CD4-positive, alpha-beta T cell (primary cell): ENCODE results near the gene HOXB3. TPM values are rescaled to one million over a fixed set of nuclear protein-coding genes. Genes with fewer than 3 reads are reported as not detected.

Experiments
- ATAC-seq: fragments of 200-7000 bp; cut with Tn5 transposase; one replicate; pipeline ENCODE4 v1.10.0; 2022; ENCODE audit warnings: mild to moderate bottlenecking; ENCODE audit not compliant: poor library complexity
- CTCF ChIA-PET: fragments of 350-600 bp; sonication (Branson Sonifier 250); formaldehyde crosslinking; loops from one replicate; lab custom pipeline; 2021; ENCODE audit warnings: antibody characterized with exemption, inconsistent platforms; lab: Charles Lee
- POLR2A ChIA-PET: fragments of 350-600 bp; sonication (Branson Sonifier 250); formaldehyde crosslinking; loops from one replicate; lab custom pipeline; 2021; ENCODE audit warnings: antibody characterized with exemption, inconsistent platforms; lab: Charles Lee
- DNase-seq, 14 experiments: peaks; one replicate each; pipeline ENCODE4 v3.0.0-alpha.2; 2013 to 2020; ENCODE audit warnings: mixed read lengths in 2 of 14
- H3K27ac ChIP-seq, 2 donors: one replicate each; pipeline versions ENCODE4 v1.5.1 to v1.7.0; 2013; ENCODE audit warnings: low read length in 2 of 2, low read depth in 1 of 2, mild to moderate bottlenecking in 1 of 2
- H3K27me3 ChIP-seq, 2 experiments: 1 replicate in 1 of 2; 2 replicates in 1 of 2; pipeline versions ENCODE4 v1.6.1 to v1.7.0; 2013; ENCODE audit warnings: low read length in 2 of 2, control low read depth in 1 of 2, mild to moderate bottlenecking in 1 of 2, moderate library complexity in 1 of 2; ENCODE audit not compliant: insufficient read depth in 2 of 2, control insufficient read depth in 1 of 2
- H3K36me3 ChIP-seq: one replicate; pipeline ENCODE4 v1.6.1; 2013; ENCODE audit warnings: low read length, control low read depth; ENCODE audit not compliant: insufficient read depth
- H3K4me1 ChIP-seq: one replicate; pipeline ENCODE4 v1.6.1; 2013; ENCODE audit warnings: low read length, control low read depth; ENCODE audit not compliant: insufficient read depth
- H3K4me3 ChIP-seq: one replicate; pipeline ENCODE4 v1.5.1; 2013; ENCODE audit warnings: mild to moderate bottlenecking, low read length, moderate library complexity
- H3K9me3 ChIP-seq, 2 experiments: 1 replicate in 1 of 2; 2 replicates in 1 of 2; pipeline versions ENCODE4 v1.6.1 to v1.7.0; 2013; ENCODE audit warnings: low read length in 2 of 2, mild to moderate bottlenecking in 2 of 2, control low read depth in 1 of 2, moderate library complexity in 1 of 2; ENCODE audit not compliant: control insufficient read depth in 1 of 2, insufficient read depth in 1 of 2
- H3K27ac Mint-ChIP-seq: one replicate; pipeline ENCODE4 v1.8.0; 2020; ENCODE audit warnings: mixed read lengths
- H3K27me3 Mint-ChIP-seq: one replicate; pipeline ENCODE4 v1.8.0; 2021; ENCODE audit warnings: mixed read lengths
- H3K36me3 Mint-ChIP-seq: one replicate; pipeline ENCODE4 v1.8.0; 2021; ENCODE audit warnings: low read depth, mixed read lengths
- H3K4me1 Mint-ChIP-seq: one replicate; pipeline ENCODE4 v1.8.0; 2021; ENCODE audit warnings: low read depth, mixed read lengths
- H3K4me3 Mint-ChIP-seq: one replicate; pipeline ENCODE4 v1.8.0; 2020; ENCODE audit warnings: mild to moderate bottlenecking, mixed read lengths
- H3K9me3 Mint-ChIP-seq: one replicate; pipeline ENCODE4 v1.8.0; 2020; ENCODE audit warnings: mixed read lengths
- intact Hi-C, 2 experiments: fragments of 100-400 bp; cut with DNase I in 1 of 2; cut with micrococcal nuclease in 1 of 2; formaldehyde crosslinking; loops; one replicate each; pipeline versions ENCODE4 v1.15.1 to v1.9.0; 2023 to 2025; cut with DNase I, micrococcal nuclease
- polyA plus RNA-seq, 2 donors: library from polyadenylated mRNA; unstranded; fragments of 120-200 nt; gene quantifications; one replicate each; pipeline ENCODE4 v1.2.1, GENCODE V29; 2013
- total RNA-seq, 174 experiments: library from RNA in 2 of 174; stranded (reverse) in 2 of 174; gene quantifications; one replicate each; pipeline ENCODE4 v1.2.3 and lab custom pipeline; 2021 to 2026
- TF ChIP-seq, protein P1 (sequence below): fragments of 200-600 bp; IDR thresholded peaks from one replicate; pipeline ENCODE4 v1.8.0; 2022; ENCODE audit warnings: antibody characterized with exemption, mild to moderate bottlenecking

HOXB3 gene
- total RNA-seq, result under 1 TPM; 0.25 to 0.36 TPM
- 7.5 TPM for polyA plus RNA-seq (2013, experiment 1 of 2)
- 7.8 TPM for polyA plus RNA-seq (2013, experiment 2 of 2)
- 0 to 14.1 (median 2.1) reads per million in 172 experiments for total RNA-seq (lab: John Stamatoyannopoulos, UW)

DNA sequence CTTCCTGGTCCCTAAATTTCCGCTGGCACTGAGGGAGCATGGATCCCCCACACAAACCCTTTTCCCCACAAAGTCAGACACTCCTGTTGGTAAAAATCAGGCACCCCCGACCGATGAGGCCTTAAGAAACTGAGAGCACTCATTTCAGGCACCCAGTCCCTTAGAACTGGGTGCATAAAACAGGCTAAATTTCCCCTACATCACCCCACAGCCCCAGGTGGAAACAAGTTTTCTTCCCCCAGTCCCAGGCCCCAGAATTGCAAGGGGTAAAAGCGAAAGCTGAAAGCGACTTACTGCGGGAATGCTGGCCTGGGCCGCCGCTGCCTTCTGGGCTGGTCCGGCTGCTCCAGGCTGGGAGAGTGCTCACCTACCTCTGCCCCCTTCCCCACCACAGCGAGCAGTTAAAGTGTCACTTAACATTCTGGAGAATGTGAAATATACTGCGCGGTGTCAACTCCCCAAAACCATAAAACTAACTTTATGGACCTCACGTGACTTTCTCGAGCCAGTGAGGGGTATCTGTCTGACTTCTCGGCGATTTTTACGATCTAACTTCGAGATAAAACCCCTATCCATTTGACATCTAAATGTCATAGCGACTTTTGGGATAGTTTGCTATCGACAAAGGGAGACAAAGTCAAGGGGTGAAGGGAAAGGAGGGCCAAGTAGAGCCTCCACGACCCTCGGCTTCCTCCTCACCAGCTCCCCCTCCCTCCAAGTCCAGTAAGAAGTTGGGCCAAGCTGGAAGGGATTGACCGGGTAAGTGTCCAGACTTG lies at the start of gene HOXB3:
HOXB3 (minus strand) TSS at position 411 of the 776 bp plus-strand sequence. CDS start 37,767 bp downstream, outside the sequence.
- Histone ChIP-seq H3K27ac (no peak within 1 kb of the TSS), H3K4me3 (no peak within 1 kb of the TSS), H3K36me3 (no peaks in the 10 kb centered on the region), H3K4me1 (peaks cover 43% of the 10 kb centered on the region), H3K9me3 (peaks cover 0 to 7% of the 10 kb centered on the region in 2 experiments), H3K27me3 (peaks cover 80 to 94% of the 10 kb centered on the region in 2 experiments)
- Mint-ChIP-seq H3K27ac (no peak within 1 kb of the TSS), H3K27me3 (peaks cover 98% of the 10 kb centered on the region), H3K9me3 (no peaks in the 10 kb centered on the region), H3K36me3 (no peaks in the 10 kb centered on the region), H3K4me3 (peak within 1 kb of the TSS; percentile 49), H3K4me1 (peaks cover 33% of the 10 kb centered on the region)
- ChIA-PET CTCF (interaction anchor here (1.2 kb wide), 1 partner anchor 22 kb away, joined by 3 read pairs; no protein-coding TSS in a partner anchor), POLR2A (interaction anchor here (1.3 kb wide), 1 partner anchor 328 kb away, joined by 5 read pairs; no protein-coding TSS in a partner anchor)
- ATAC-seq (no peak), DNase-seq (no peak)
- intact Hi-C loops, result loop anchor here (5.0 kb wide), 3 partner anchors 98 to 508 kb away; no protein-coding TSS in a partner anchor
- TF ChIP-seq, protein P1, sequence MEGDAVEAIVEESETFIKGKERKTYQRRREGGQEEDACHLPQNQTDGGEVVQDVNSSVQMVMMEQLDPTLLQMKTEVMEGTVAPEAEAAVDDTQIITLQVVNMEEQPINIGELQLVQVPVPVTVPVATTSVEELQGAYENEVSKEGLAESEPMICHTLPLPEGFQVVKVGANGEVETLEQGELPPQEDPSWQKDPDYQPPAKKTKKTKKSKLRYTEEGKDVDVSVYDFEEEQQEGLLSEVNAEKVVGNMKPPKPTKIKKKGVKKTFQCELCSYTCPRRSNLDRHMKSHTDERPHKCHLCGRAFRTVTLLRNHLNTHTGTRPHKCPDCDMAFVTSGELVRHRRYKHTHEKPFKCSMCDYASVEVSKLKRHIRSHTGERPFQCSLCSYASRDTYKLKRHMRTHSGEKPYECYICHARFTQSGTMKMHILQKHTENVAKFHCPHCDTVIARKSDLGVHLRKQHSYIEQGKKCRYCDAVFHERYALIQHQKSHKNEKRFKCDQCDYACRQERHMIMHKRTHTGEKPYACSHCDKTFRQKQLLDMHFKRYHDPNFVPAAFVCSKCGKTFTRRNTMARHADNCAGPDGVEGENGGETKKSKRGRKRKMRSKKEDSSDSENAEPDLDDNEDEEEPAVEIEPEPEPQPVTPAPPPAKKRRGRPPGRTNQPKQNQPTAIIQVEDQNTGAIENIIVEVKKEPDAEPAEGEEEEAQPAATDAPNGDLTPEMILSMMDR, result no peak

DNA sequence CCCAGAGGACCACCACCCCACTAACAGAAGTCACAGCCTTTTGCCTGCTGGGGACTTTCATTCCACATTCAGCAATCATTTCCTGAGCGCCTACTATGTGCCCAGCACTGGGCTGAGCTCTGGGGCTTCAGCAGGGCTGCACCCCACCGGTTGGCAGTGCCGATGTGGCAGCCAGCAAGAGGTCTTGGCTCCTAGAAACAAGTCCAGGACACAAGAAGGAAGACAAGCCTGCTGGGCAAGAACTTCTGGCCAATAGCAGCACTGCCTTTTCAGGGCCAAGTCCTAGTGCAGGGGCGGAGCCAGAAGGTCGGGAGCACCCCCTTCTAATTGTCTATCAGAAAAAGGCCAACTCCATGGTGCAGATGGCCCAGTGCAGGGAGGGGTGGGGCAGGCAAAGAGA lies 49.1 kb upstream of the HOXB3 start:
- peaks cover 100% of the 10 kb centered on the region for H3K27me3 Mint-ChIP-seq
- no peaks in the 10 kb centered on the region for H3K9me3 Mint-ChIP-seq
- no peak overlapping the region for H3K4me3 ChIP-seq
- ATAC-seq, result no peak
- TF ChIP-seq, protein P1, result no peak
- peaks cover 29% of the 10 kb centered on the region for H3K4me1 ChIP-seq
- H3K9me3 ChIP-seq, result peaks cover 0 to 21% of the 10 kb centered on the region in 2 experiments
- no peaks in the 10 kb centered on the region for H3K36me3 Mint-ChIP-seq
- no peak for DNase-seq
- H3K27ac ChIP-seq, result no peak overlapping the region
- no peak overlapping the region for H3K27ac Mint-ChIP-seq
- ChIA-PET POLR2A (no interaction called here), CTCF (no interaction called here)
- H3K36me3 ChIP-seq, result no peaks in the 10 kb centered on the region
- H3K4me1 Mint-ChIP-seq, result peaks cover 14% of the 10 kb centered on the region
- H3K27me3 ChIP-seq, result peaks cover 88 to 98% of the 10 kb centered on the region in 2 experiments
- H3K4me3 Mint-ChIP-seq, result no peak overlapping the region
- intact Hi-C loops, result no loop called here

DNA sequence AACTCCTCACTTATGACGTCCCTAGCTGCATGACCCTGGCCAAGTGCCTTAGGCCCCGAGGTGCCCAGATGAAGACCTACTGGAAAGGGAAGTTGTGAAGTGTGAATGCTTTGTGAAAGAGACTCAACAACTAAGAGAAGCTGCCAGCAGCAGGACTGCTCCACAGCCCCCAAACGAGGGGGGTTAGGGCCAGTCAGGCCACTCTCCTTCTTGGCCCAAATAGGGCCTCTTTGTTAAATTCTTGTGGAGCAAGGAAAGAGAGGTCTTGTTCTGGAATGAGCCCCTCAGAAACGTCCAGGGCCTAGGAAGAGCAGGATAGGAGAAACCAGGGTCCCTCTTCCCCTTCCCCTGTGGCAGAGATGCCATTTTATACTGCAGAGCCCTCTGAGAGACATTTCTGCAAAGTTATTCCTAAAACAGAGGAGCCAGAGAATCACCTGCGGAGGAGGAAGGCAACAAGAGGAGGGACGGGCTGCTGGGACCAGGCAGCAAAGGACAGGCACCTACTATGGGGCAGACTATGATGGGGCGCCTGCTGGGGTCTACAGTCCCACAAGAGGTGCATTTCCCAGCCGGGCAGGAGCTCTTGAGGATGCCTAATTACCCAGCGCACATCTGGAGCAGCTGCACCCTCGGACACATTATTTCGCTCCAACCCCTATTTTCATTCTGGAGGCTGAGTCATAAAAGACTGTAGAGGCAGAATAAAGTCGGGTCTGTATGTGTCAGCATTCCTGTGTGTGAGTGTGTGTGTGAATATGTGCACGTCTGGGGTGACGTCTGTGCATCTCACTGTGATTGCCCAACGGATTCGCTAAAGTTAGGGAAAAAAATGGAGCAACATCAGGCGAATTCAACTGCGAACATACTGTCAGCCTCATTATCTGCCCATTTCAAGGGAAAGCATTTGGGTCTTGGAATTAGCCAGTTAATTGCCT lies 47.6 kb upstream of the HOXB3 start:
- TF ChIP-seq, protein P1, result no peak
- ATAC-seq, result no peak
- Histone ChIP-seq H3K4me3 (no peak overlapping the region), H3K36me3 (no peaks in the 10 kb centered on the region), H3K4me1 (peaks cover 34% of the 10 kb centered on the region), H3K9me3 (peaks cover 0 to 29% of the 10 kb centered on the region in 2 experiments), H3K27me3 (peaks cover 85 to 97% of the 10 kb centered on the region in 2 experiments), H3K27ac (no peak overlapping the region)
- no peak overlapping the region for H3K4me3 Mint-ChIP-seq
- no peaks in the 10 kb centered on the region for H3K9me3 Mint-ChIP-seq
- ChIA-PET POLR2A (interaction anchor here (1.7 kb wide), 1 partner anchor 10 kb away, joined by 4 read pairs; no protein-coding TSS in a partner anchor), CTCF (interaction anchor here (1.2 to 3.2 kb wide), 5 partner anchors 11 to 186 kb away, joined by 3 to 19 read pairs (median 6); partner anchors contain the start of gene HOXB9)
- H3K27ac Mint-ChIP-seq, result no peak overlapping the region
- H3K27me3 Mint-ChIP-seq, result peaks cover 98% of the 10 kb centered on the region
- DNase-seq, result no peak
- H3K4me1 Mint-ChIP-seq, result peaks cover 19% of the 10 kb centered on the region
- intact Hi-C loops, result no loop called here
- H3K36me3 Mint-ChIP-seq, result no peaks in the 10 kb centered on the region
